Measurements from ENCODE around the gene ORM2.

DNA sequence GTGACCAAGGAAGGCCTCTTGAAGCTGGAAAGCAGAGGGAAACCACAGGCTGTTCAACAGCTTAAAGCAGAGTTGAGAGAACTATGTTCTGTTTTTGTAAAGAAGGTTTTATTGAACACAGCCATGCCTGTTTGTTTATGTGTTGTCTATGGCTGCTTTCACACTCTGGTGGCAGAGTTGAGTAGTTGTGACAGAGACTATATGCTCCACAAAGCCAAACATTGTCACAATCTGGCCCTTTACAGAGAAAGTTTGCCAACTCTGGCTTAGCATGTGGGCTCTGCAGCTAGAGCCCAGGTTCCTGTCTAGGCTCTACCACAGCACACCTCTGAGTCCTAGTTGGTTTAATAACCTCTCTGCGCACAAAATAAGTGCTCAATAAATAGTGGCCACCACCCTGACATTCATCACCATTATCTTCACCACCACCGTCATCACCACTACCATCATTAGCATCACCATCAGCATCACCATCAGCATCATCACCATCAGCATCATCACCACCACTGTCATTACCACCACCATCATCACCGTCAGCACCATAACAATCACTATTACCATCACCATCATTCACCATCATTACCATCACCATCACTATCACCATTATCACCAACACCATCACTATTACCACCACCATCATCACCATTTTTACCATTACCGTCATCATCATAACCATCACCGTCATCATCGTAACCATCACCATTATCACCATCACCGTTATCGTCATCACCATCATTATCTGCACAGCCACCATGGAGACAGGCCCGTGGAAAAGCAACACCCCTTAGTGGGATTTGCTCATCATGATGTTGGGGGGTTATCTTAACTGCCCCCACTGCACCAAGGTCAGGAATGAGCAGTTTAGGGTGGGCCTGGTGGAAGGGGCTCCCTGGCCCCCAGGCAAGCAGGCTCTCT, 39.8 kb downstream of the ORM2 start:
- TF ChIP-seq POLR2A (IDR thresholded peaks at IDR 0.05) = no peak
- TF ChIP-seq CTCF (IDR thresholded peaks at IDR 0.05) = no peak
